Activated T-helper 1 cell treated with anti-CD3 and anti-CD28 coated beads, Interleukin-2, amount 50 U/mL, for 16 hours (primary cell): ENCODE measurements around the gene MBOAT2.
"Not testable (repeated sequence)": the region's sequence is repeated elsewhere in the genome, so short reads cannot be mapped to it uniquely, and the experiment has no call there.

ENCODE experiments used
- DNase-seq, 2 donors: peaks; one replicate each; pipeline ENCODE4 v3.0.0-alpha.2; 2020; ENCODE audit warnings: low read depth in 1 of 2, low spot score in 1 of 2

MBOAT2 gene

GRCh38 chr2:8965216-8965969 is 38.1 kb downstream of the MBOAT2 start:
- DNase-seq, result no peak

GRCh38 chr2:8962890-8963289 is 40.6 kb downstream of the MBOAT2 start:
- no peak for DNase-seq

GRCh38 chr2:8957628-8958027 is 45.9 kb downstream of the MBOAT2 start:
- no peak for DNase-seq

- DNase-seq, result no peak
Measured at GRCh38 chr2:8956774-8957173, 46.7 kb downstream of the MBOAT2 start.

GRCh38 chr2:8954990-8955389 is 48.5 kb downstream of the MBOAT2 start:
- DNase-seq, result no peak

DNA sequence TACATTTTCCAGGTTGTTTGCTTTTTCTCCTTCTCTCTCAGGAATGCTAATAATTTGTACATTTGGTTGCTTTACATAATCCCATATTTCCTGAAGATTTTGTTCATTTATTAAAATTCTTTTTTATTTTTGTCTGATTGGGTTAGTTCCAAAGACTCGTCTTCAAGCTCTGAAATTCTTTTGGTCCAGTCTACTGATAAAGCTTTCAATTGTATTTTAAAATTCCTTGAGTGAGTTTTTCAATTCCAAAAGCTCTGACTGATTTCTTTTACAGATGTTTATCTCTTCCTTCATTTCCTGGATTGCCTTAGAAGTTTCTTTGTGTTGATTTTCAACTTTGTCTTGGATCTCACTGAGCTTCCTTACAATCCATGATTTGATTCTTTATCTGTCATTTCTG is 50.0 kb downstream of the MBOAT2 start:
- no peak for DNase-seq

GRCh38 chr2:8939486-8940114 is 63.9 kb downstream of the MBOAT2 start:
- no peak for DNase-seq

DNA sequence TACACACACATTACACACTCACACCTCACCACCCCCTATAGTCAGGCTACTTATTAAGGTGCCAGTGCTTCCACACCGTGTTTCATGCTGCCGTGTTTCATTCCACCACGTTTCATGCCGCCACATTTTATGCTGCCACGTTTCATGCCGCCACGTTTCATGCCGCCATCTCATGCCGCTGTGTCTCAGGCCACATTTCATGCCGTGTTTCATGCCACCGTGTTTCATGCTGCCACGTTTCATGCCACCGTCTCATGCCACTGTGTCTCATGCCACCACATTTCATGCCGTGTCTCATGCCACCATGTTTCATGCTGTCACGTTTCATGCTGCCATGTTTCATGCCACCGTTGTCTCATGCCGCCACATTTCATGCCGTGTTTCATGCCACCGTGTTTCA is 65.1 kb downstream of the MBOAT2 start:
- DNase-seq, result no peak

GRCh38 chr2:8935982-8936381 is 67.5 kb downstream of the MBOAT2 start:
- DNase-seq, result no peak

DNA sequence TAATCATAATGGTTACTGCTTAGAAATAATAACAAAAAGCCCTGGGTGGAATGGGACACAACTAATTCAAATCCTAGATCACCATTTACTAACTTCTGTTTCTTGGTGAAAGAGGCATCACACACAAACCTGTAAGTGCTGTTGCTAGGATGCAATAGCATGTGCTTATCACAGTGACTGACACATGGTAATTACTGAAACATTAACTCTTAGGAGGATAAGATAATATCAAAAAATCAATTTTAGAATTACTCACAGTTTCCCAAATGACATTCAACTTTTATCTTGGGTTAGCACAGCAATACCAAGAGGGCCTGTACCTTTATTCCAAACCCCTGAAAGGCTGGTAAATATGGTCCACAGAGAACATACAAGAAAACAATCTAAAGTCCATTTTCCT is 69.1 kb downstream of the MBOAT2 start:
- DNase-seq, result no peak

- no peak for DNase-seq
Measured at GRCh38 chr2:8932702-8933101, 70.8 kb downstream of the MBOAT2 start.

GRCh38 chr2:8930185-8930584 is 73.3 kb downstream of the MBOAT2 start:
- not testable (repeated sequence) for DNase-seq

GRCh38 chr2:8929128-8929527 is 74.4 kb downstream of the MBOAT2 start:
- no peak for DNase-seq

- DNase-seq, result no peak
Measured at GRCh38 chr2:8927510-8928455, 75.7 kb downstream of the MBOAT2 start.

- no peak for DNase-seq
Measured at GRCh38 chr2:8926356-8926755, 77.1 kb downstream of the MBOAT2 start.

DNA sequence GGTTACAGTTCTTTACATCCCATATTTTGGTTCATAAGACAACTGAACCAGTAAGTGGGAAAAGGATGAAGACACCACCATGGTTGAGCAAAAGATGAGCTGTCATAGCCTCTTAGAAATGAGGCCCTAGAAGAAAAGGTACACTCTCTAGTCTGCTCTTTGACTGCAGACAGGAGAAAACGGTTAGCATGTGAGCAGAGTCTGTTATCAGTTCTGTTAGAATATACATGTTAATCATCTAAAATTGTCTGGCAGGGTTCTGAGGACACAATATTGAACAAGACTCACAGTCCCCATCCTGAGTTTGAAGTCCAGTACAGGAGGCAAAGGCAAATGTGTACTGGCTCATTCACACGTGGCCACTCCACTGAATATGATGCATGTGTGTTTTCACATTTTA is 78.1 kb downstream of the MBOAT2 start:
- no peak for DNase-seq

DNA sequence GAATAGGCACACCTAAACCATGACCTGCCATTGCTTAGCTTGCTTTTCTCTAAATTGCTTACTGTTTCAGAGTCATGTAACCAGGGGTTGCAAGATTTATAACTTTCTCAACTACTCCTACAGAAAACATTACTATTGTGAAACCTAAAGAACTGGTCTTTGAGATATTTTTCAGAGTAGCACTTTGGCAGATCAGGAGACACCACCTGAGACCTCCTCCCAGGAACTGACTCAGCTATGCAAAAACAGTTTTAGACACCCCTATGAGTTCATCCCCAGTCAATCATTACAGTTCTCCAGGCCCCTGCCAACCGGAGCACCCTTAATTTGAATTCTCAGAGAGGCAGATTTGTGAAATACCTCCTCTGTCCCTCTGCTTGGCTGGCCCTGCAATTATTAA is 80.3 kb downstream of the MBOAT2 start:
- no peak for DNase-seq

- no peak for DNase-seq
Measured at GRCh38 chr2:8922431-8922830, 81.1 kb downstream of the MBOAT2 start.

GRCh38 chr2:8918412-8918811 is 85.1 kb downstream of the MBOAT2 start:
- DNase-seq, result no peak

DNA sequence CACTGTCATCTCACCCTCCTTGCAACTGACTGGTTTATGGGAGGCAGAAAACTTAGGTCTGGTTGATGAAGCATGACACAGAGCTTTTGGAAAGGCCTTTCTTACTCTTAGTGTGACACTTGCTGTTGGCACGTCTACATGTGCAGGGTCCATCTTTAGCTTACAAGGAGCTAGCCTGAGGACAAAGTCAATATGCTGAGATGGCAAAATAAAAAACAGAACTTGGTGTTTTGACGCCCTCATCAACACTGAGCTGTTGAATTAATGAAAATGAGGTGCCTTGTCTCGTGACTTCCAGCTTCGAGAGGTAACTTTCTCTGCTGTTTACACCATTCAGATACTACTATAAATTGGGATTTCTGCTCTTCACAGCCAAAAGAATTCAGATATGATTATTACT is 87.5 kb downstream of the MBOAT2 start:
- DNase-seq, result no peak

DNA sequence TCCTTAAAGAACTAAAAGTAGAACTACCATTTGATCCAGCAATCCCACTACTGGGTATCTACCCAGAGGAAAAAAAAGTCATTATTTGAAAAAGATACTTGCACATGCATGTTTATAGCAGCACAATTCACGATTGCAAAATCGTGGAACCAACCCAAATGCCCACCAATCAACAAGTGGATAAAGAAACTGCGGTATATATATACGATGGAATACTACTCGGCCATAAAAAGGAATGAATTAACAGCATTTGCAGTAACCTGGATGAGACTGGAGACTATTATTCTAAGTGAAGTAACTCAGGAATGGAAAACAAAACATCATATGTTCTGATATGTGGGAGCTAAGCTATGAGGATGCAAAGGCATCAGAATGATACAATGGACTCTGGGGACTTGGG is 89.7 kb downstream of the MBOAT2 start:
- not testable (repeated sequence) for DNase-seq

GRCh38 chr2:8907764-8908288 is 95.7 kb downstream of the MBOAT2 start:
- no peak for DNase-seq
